ENCODE measurements around the gene TVP23A.
"Not testable (repeated sequence)": the region's sequence is repeated elsewhere in the genome, so short reads cannot be mapped to it uniquely, and the experiment has no call there.

TVP23A gene

GRCh38 chr16:10777356-10777755, 41.2 kb downstream of the TVP23A start:
- DNase-seq (ENCODE audit: low spot score) = no peak
- no peak for TF ChIP-seq CTCF (IDR thresholded peaks at IDR 0.05; ENCODE audit: borderline replicate concordance, control extremely low read depth, extremely low read depth, insufficient read depth, missing control alignments)
- in situ Hi-C loops (cut with MboI; ENCODE audit: low sequenced_read_pairs, unreplicated experiment) = no loop called here

GRCh38 chr16:10776923-10777322, 41.7 kb downstream of the TVP23A start:
- in situ Hi-C loops (cut with MboI; ENCODE audit: low sequenced_read_pairs, unreplicated experiment); DNase-seq (ENCODE audit: low spot score): not testable (repeated sequence)

- DNase-seq (ENCODE audit: low spot score) = peak; percentile 63
- in situ Hi-C loops (cut with MboI; ENCODE audit: low sequenced_read_pairs, unreplicated experiment) = no loop called here
- TF ChIP-seq CTCF (IDR thresholded peaks at IDR 0.05; ENCODE audit: borderline replicate concordance, control extremely low read depth, extremely low read depth, insufficient read depth, missing control alignments) = no peak
Observed at GRCh38 chr16:10776280-10776679, 42.3 kb downstream of the TVP23A start.

GRCh38 chr16:10770907-10771306, 47.7 kb downstream of the TVP23A start:
- in situ Hi-C loops (cut with MboI; ENCODE audit: low sequenced_read_pairs, unreplicated experiment) = no loop called here
- TF ChIP-seq CTCF (IDR thresholded peaks at IDR 0.05; ENCODE audit: borderline replicate concordance, control extremely low read depth, extremely low read depth, insufficient read depth, missing control alignments) = no peak
- DNase-seq (ENCODE audit: low spot score) = no peak

- no peak for TF ChIP-seq CTCF (IDR thresholded peaks at IDR 0.05; ENCODE audit: borderline replicate concordance, control extremely low read depth, extremely low read depth, insufficient read depth, missing control alignments)
- in situ Hi-C loops (cut with MboI; ENCODE audit: low sequenced_read_pairs, unreplicated experiment) = no loop called here
- no peak for DNase-seq (ENCODE audit: low spot score)
Observed at GRCh38 chr16:10769381-10769780, 49.2 kb downstream of the TVP23A start.

GRCh38 chr16:10767127-10767526, 51.5 kb downstream of the TVP23A start:
- in situ Hi-C loops (cut with MboI; ENCODE audit: low sequenced_read_pairs, unreplicated experiment) = no loop called here
- TF ChIP-seq CTCF (IDR thresholded peaks at IDR 0.05; ENCODE audit: borderline replicate concordance, control extremely low read depth, extremely low read depth, insufficient read depth, missing control alignments) = no peak
- DNase-seq (ENCODE audit: low spot score) = no peak

- in situ Hi-C loops (cut with MboI; ENCODE audit: low sequenced_read_pairs, unreplicated experiment) = no loop called here
- no peak for TF ChIP-seq CTCF (IDR thresholded peaks at IDR 0.05; ENCODE audit: borderline replicate concordance, control extremely low read depth, extremely low read depth, insufficient read depth, missing control alignments)
- peak; percentile 61 for DNase-seq (ENCODE audit: low spot score)
Observed at GRCh38 chr16:10765772-10766171, 52.8 kb downstream of the TVP23A start.
